ENCODE measurements around the gene CRYAB. TPM values are rescaled to one million over a fixed set of nuclear protein-coding genes. Genes with fewer than 3 reads are reported as not detected.
A peak's percentile ranks its signal among the peaks of the same experiment; 100 is the strongest.

The CRYAB gene
- total and polyA plus RNA-seq, 2 experiments from 2014 or later = 15.3 to 91.8 TPM

DNA sequence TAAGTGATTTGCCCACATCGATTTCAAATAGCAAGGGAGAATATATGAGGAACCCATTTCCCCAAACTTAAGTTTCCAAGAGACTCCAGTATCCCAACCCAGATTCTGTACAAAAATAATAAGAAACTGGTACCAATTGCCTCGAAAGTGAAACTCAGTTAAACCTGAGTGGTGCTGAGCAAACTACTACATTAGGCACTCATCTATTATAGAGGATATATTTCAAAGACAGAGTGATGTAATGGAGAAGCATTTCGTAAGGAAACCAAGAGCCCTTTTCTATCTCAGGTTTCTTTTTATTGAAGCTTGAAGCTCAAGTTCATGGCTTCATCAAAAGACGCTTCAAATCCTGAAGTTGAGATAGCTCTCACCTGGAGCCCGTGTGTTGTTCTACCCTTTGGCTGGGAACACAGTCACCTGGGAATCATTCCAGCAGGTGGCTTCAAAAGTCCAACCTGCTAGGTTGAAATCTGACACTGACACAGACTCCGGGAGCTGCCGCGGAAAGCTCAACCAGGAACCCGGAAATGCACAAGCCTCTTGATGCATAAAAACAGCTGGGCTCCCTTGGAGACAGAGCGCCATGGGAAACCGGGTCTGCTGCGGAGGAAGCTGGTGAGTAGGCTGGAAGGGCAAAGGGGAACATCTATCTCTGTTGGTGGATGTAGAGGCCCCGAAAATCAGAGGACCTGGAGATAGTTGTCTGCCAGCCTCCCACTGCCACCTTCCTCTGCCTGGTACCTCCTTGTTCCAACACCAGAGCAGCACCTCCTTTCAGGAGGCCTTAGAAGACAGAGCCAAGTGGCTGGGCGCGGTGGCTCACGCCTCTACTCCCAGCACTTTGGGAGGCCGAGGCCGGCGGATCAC lies 7.1 kb upstream of the CRYAB start, which contains the start of gene C11orf52:
TSS of gene C11orf52 (plus strand) at position 524 of the 867 bp plus-strand sequence. CDS start at position 584, 60 bp downstream.
- DNase-seq (ENCODE audit: low read depth in 1 of 2, low spot score in 1 of 2) = peak; percentile 60 to 73
- Histone ChIP-seq H3K4me3 (no peak within 1 kb of the TSS), H3K36me3 (no peaks in the 10 kb centered on the region), H3K4me1 (ENCODE audit: low read depth) (peaks cover 24% of the 10 kb centered on the region), H3K27ac (peak within 1 kb of the TSS; percentile 46), H3K9me3 (ENCODE audit: low read depth) (no peaks in the 10 kb centered on the region), H3K27me3 (no peaks in the 10 kb centered on the region)
- TF ChIP-seq, protein P1, sequence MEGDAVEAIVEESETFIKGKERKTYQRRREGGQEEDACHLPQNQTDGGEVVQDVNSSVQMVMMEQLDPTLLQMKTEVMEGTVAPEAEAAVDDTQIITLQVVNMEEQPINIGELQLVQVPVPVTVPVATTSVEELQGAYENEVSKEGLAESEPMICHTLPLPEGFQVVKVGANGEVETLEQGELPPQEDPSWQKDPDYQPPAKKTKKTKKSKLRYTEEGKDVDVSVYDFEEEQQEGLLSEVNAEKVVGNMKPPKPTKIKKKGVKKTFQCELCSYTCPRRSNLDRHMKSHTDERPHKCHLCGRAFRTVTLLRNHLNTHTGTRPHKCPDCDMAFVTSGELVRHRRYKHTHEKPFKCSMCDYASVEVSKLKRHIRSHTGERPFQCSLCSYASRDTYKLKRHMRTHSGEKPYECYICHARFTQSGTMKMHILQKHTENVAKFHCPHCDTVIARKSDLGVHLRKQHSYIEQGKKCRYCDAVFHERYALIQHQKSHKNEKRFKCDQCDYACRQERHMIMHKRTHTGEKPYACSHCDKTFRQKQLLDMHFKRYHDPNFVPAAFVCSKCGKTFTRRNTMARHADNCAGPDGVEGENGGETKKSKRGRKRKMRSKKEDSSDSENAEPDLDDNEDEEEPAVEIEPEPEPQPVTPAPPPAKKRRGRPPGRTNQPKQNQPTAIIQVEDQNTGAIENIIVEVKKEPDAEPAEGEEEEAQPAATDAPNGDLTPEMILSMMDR (IDR thresholded peaks at IDR 0.05; ENCODE audit: low read depth, low read length) = no peak

DNA sequence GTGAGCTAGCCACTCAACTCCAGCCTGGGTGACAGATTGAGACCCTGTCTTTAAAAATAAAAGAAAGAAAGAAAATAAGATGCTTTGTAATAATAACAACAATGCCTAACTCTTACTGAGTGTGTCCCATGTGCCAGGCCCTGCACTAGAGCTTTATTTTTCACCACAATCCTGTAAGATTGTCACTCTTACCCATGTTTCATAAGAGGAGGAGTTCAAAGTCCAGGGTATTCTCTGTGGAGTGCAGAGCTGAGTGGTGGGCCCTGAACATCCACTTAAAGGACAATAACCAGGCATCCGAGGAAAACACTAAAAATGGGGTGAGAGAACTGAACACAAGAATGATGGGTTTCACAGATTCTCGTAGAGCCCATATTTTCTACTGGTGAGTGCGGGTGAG lies 6.2 kb upstream of the CRYAB start:
- TF ChIP-seq, protein P1 (IDR thresholded peaks at IDR 0.05; ENCODE audit: low read depth, low read length) = no peak
- no peak overlapping the region for H3K4me3 ChIP-seq
- H3K27ac ChIP-seq = no peak overlapping the region

DNA sequence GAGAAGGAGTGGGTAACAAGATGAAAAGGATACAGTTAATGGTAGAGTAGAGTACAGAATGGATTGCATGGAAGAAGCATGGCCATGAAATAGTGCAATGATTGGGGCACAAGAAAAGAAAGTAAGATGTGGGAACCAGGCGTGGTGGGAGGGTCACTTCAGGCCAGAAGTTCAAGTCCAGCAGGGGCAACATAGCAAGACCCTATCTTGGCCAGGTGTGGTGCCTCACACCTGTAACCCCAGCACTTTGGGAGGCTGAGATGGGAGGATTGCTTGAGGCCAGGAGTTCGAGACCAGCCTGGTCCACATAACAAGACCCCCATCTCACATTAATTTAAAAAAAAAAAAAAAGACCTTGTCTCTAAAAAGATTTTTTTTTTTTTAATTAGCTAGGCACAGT lies 5.7 kb upstream of the CRYAB start:
- H3K4me1 ChIP-seq (ENCODE audit: low read depth) = peaks cover 18% of the 10 kb centered on the region
- H3K36me3 ChIP-seq = no peaks in the 10 kb centered on the region
- no peak overlapping the region for H3K27ac ChIP-seq
- no peaks in the 10 kb centered on the region for H3K9me3 ChIP-seq (ENCODE audit: low read depth)
- TF ChIP-seq, protein P1 (IDR thresholded peaks at IDR 0.05; ENCODE audit: low read depth, low read length) = no peak
- DNase-seq (ENCODE audit: low read depth in 1 of 2, low spot score in 1 of 2) = no peak
- H3K27me3 ChIP-seq = no peaks in the 10 kb centered on the region
- no peak overlapping the region for H3K4me3 ChIP-seq

More for the DNA sequence above, 6.2 kb upstream of the CRYAB start:
- DNase-seq (ENCODE audit: low read depth in 1 of 2, low spot score in 1 of 2) = no peak
- Histone ChIP-seq H3K4me1 (ENCODE audit: low read depth) (peaks cover 18% of the 10 kb centered on the region), H3K9me3 (ENCODE audit: low read depth) (no peaks in the 10 kb centered on the region), H3K27me3 (no peaks in the 10 kb centered on the region), H3K36me3 (no peaks in the 10 kb centered on the region)

DNA sequence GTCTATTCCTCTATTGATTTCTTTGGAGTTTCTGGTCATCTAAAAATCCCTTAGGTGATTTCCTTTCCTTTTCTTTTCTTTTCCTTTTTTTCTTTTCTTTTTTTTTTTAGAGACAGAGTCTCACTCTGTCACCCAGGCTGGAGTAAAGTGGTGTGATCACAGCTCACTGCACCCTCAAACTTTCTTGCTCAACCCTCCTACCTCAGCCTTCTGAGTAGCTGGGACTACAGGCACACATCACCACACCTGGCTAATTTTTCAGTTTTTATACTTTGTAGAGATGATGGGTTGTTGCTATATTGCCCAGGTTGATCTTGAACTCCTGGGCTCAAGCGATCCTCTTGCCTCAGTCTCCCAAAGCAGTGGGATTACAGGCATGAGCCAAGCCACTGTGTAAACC lies 5.2 kb upstream of the CRYAB start:
- no peak for DNase-seq (ENCODE audit: low read depth in 1 of 2, low spot score in 1 of 2)
- Histone ChIP-seq H3K9me3 (ENCODE audit: low read depth) (no peaks in the 10 kb centered on the region), H3K4me1 (ENCODE audit: low read depth) (peaks cover 22% of the 10 kb centered on the region), H3K27me3 (no peaks in the 10 kb centered on the region), H3K4me3 (no peak overlapping the region), H3K36me3 (no peaks in the 10 kb centered on the region), H3K27ac (no peak overlapping the region)
- TF ChIP-seq, protein P1 (IDR thresholded peaks at IDR 0.05; ENCODE audit: low read depth, low read length) = no peak

DNA sequence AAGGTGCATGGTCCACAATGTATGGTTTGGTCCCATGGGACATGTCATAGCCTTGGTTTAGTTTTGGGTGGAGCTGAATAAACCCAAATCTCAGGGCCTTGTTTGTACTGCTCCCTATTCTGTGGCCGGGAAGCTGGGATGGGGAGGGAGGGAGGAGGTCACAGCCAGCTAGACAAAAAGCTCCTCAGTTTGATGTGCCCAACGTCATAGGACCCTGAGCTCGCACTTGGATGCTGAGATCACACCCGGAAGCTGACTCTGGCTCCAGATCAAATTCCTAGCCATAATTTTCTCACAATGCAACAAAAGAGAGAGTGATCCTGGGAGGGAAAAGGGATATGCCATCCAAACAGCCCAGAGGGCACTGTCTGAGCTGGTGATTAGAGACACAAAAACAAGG lies 2.4 kb upstream of the CRYAB start:
- peaks cover 48% of the 10 kb centered on the region for H3K4me1 ChIP-seq (ENCODE audit: low read depth)
- TF ChIP-seq, protein P1 (IDR thresholded peaks at IDR 0.05; ENCODE audit: low read depth, low read length) = no peak
- H3K9me3 ChIP-seq (ENCODE audit: low read depth) = no peaks in the 10 kb centered on the region
- H3K4me3 ChIP-seq = no peak overlapping the region
- DNase-seq (ENCODE audit: low read depth in 1 of 2, low spot score in 1 of 2) = peak in 1 of 2 donors; percentile 77
- H3K36me3 ChIP-seq = no peaks in the 10 kb centered on the region
- H3K27ac ChIP-seq = no peak overlapping the region
- H3K27me3 ChIP-seq = no peaks in the 10 kb centered on the region
